HG03103 (cell line): Measurements from ENCODE around the gene LY9.

ENCODE experiments used
- ATAC-seq: cut with Tn5 transposase; IDR thresholded peaks from one replicate; pipeline ENCODE4 v1.9.1; 2021; ENCODE audit warnings: low read depth; ENCODE audit not compliant: unreplicated experiment

The LY9 gene

GRCh38 chr1:160800142-160800541 lies 4.2 kb downstream of the LY9 start:
- no peak for ATAC-seq

DNA sequence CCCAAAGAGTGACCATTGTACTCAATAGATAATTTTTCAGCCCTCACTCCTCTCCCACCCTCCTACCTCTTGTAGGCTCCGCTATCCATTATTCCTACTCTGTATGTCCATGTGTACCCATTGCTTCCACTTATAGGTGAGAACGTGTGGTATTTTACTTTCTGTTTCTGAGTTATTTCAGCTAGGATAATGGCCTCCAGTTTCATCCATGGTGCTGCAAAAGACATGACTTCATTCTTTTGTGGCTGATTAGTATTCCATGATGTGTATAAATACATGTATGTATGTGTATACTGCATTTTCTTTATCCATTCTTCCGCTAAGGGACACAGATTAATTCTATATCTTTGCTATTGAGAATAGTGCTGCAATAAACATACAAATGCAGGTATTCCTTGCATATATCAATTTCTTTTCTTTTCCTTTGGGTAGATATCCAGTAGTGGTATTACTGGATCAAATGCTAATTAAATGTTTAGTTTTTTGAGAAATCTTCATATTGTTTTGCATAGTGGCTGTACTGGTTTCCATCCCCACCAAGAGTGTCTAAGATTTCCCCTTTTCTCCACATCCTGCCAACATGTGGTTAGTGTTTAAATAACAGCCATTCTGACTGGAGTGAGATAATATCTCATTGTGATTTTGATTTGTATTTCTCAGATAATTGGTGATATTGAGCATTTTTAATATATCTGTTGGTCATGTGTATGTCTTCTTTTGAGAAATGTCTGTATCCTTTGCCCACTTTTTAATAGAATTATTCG lies 4.9 kb downstream of the LY9 start:
- ATAC-seq = no peak

- ATAC-seq = no peak
These were observed 6.0 kb downstream of the LY9 start for GRCh38 chr1:160801836-160802580.

- ATAC-seq = no peak
These were observed 10.2 kb downstream of the LY9 start for GRCh38 chr1:160806109-160806665.

DNA sequence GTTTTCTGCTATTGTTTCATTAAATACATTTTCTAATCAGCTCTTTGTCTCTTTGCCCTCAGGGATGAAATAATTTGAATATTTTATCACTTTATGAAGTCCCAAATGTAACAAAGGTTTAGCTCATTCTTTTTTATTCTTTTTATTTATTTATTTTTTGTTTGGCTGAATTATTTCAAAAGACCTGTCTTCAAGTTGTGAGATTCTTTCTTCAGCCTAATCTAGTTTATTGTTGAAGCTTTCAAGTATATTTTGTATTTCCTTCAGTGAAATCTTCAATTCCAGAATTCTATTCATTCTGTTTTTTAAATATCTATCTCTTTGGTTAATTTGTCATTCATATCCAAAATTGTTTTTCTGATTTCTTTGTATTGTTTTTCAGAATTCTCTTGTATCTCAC lies 10.8 kb downstream of the LY9 start:
- ATAC-seq = no peak

DNA sequence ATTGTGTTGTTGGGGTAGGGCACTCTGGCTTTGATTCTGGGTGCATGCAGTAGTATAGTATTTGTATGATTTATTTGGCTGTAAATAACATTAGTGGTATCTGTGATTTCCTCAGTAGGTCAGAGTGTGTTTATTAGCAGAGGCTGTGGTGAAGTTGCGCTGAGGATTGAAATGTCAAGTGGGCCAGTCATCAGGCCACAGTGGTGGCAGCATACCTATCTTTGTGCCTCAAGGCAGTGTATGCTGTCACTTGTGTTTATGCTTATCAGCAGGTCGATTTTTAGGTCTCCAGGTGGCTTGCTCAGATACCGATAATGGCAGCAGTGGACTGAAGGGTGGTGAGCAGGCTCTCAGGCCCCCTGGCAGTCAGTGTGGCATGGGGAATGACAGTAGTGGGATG lies 11.3 kb downstream of the LY9 start:
- ATAC-seq = no peak

- ATAC-seq = no peak
These were observed 11.8 kb downstream of the LY9 start for GRCh38 chr1:160807738-160808137.

- ATAC-seq = no peak
These were observed 12.3 kb downstream of the LY9 start for GRCh38 chr1:160808289-160808688.

- no peak for ATAC-seq
These were observed 14.5 kb downstream of the LY9 start for GRCh38 chr1:160810486-160810885.

DNA sequence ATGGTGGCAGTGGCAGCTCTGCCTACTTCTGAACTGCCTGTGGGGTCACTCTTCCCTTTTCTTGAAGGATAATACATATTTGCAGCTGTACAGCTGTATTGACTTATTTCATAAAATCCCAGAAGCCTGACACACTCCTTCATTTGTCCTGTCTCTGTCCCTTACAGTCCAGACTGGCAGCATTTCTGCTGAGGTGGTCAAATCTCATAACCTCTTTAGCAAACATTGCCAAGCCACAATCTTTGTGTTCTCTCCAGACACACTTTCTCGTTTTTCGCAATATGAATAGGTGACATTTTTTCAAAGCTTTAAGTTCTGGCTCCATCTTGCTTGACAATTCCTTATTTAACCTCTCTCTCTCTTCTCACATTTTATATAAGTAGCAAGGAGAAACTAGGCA lies 15.2 kb downstream of the LY9 start:
- no peak for ATAC-seq

- no peak for ATAC-seq
These were observed 17.2 kb downstream of the LY9 start for GRCh38 chr1:160813215-160813614.

DNA sequence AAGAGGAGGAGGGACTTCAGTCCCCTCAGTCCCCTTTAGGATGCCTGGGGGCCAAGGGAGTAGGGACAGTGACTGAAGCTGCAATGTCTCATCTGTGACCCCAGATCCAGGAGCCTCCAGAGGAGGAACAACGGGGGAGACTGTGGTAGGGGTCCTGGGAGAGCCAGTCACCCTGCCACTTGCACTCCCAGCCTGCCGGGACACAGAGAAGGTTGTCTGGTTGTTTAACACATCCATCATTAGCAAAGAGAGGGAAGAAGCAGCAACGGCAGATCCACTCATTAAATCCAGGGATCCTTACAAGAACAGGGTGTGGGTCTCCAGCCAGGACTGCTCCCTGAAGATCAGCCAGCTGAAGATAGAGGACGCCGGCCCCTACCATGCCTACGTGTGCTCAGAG lies 18.3 kb downstream of the LY9 start:
- no peak for ATAC-seq

DNA sequence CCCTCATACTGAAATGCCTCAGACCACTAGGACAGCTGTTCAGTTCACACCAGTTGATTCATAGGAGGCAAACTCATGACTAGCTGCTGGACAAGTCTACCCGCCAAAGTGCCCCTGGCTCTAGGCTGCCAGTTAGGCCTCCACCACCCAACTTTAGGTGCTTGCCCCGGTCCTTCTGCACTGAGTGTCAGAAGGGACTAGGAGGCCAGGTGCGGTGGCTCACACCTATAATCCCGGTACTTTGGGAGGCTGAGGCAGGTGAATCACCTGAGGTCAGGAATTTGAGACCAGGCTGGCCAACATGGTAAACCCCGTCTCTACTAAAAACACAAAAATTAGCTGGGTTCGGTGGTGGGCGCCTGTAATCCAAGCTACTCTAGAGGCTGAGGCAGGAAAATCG lies 18.9 kb downstream of the LY9 start:
- ATAC-seq = no peak

GRCh38 chr1:160818207-160818937 lies 22.4 kb downstream of the LY9 start:
- no peak for ATAC-seq

GRCh38 chr1:160819186-160819585 lies 23.2 kb downstream of the LY9 start:
- ATAC-seq = no peak

DNA sequence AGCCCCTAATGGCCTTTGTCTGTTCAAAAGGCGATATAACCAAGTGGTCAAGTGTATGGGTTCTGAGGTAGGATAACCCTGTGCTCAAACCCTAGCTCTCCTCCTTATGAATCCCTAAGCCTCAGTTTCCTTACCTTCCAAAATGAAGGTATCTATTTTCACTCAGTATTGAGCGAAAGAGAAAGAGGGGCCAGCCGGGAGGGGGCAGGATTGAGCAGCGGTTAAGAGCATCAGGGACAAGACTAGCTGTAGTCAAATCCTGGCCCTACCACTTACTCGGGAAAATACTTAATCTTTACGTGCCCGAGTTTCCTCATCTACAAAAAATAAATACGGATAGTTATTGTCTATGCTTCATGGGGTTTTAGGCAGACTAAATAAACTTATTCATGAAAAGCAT lies 25.7 kb downstream of the LY9 start:
- no peak for ATAC-seq

- ATAC-seq = no peak
These were observed 27.3 kb downstream of the LY9 start for GRCh38 chr1:160823296-160823695.

GRCh38 chr1:160826546-160826945 lies 30.6 kb downstream of the LY9 start:
- ATAC-seq = no peak

GRCh38 chr1:160827418-160827817 lies 31.4 kb downstream of the LY9 start:
- ATAC-seq = no peak

GRCh38 chr1:160829766-160830165 lies 33.8 kb downstream of the LY9 start:
- ATAC-seq = no peak
